KMS-11 (cell line): Measurements from ENCODE around the gene ARL6IP4.

ENCODE experiments used
- H2AFZ ChIP-seq: fragments of 200-600 bp; sonication (generic); 2 replicates; pipeline ENCODE4 v1.6.1; 2016; ENCODE audit warnings: antibody characterized with exemption, mixed run types, low read depth
- H3K27ac ChIP-seq: fragments of 200-600 bp; sonication (generic); 2 replicates; pipeline ENCODE4 v1.6.1; 2016; ENCODE audit warnings: mild to moderate bottlenecking, mixed run types
- H3K27me3 ChIP-seq: fragments of 200-600 bp; sonication (generic); 2 replicates; pipeline ENCODE4 v1.6.1; 2017; ENCODE audit warnings: mild to moderate bottlenecking, low read depth, mixed run types, moderate library complexity; ENCODE audit not compliant: insufficient read depth
- H3K36me3 ChIP-seq: fragments of 200-600 bp; sonication (generic); 2 replicates; pipeline ENCODE4 v1.6.1; 2017; ENCODE audit warnings: mild to moderate bottlenecking, mixed run types; ENCODE audit not compliant: insufficient read depth
- H3K4me1 ChIP-seq: fragments of 200-600 bp; sonication (generic); 2 replicates; pipeline ENCODE4 v1.6.1; 2016; ENCODE audit warnings: mild to moderate bottlenecking, low read depth, mixed run types; ENCODE audit not compliant: poor library complexity, severe bottlenecking
- H3K4me2 ChIP-seq: fragments of 200-600 bp; sonication (generic); 2 replicates; pipeline ENCODE4 v1.7.0; 2016; ENCODE audit warnings: mild to moderate bottlenecking, mixed run types
- H3K4me3 ChIP-seq: fragments of 200-600 bp; sonication (generic); IDR thresholded peaks from 2 replicates; pipeline ENCODE4 v1.6.1; 2017; ENCODE audit warnings: low read depth, low read length, mixed read lengths; ENCODE audit not compliant: insufficient read depth
- H3K79me2 ChIP-seq: fragments of 200-600 bp; sonication (generic); 2 replicates; pipeline ENCODE4 v1.6.1; 2016; ENCODE audit warnings: low read depth, mixed run types; ENCODE audit not compliant: insufficient read depth
- H3K9ac ChIP-seq: fragments of 200-600 bp; sonication (generic); 2 replicates; pipeline ENCODE4 v1.6.1; 2016; ENCODE audit warnings: mild to moderate bottlenecking, mixed run types
- H4K20me1 ChIP-seq: fragments of 200-600 bp; sonication (generic); 2 replicates; pipeline ENCODE4 v1.6.1; 2016; ENCODE audit warnings: mild to moderate bottlenecking, mixed run types; ENCODE audit not compliant: insufficient read depth
- TF ChIP-seq, protein P1 (sequence below): fragments of 200-600 bp; sonication (generic); conservative IDR thresholded peaks from 2 replicates; pipeline ENCODE4 v1.6.1; 2017; ENCODE audit warnings: low read depth, mild to moderate bottlenecking, antibody characterized with exemption, low read length, moderate library complexity, mixed read lengths

ARL6IP4 gene

DNA sequence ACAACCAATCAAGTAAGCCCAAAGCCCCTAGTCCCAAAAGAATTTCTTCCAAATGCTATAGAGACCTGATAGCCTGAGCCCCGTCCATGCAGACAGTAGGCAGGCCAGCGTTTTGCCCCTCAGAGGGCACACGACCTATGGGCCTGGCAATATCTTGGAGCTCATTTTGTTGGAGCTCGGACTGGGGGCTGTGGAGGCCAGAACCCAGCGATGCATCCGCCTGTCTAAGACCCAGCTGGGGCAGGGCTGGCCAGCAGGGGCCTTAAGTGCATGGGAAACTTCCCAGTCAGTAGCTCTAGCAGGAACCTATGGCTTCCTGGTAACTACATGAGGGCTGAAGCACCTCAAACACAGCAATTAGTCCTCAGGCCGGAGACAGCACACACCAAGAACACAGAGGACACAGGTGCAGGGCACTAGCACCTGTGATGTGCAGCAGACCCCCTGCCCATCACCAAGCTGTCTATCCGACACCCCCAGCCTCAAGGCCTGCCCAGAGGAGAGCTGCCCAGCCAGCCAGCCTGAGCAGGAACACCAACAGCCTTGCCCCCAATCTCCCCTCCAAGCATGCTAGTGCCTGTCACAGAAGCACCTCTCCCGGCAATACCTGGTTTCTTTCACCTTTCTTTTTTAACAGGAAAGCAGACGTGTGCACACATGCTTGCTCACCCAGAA is 50.8 kb downstream of the ARL6IP4 start:
- Histone ChIP-seq H3K4me3 (no peak overlapping the region), H4K20me1 (no peaks in the 10 kb centered on the region), H3K27me3 (no peaks in the 10 kb centered on the region), H3K36me3 (no peaks in the 10 kb centered on the region), H3K4me2 (no peak overlapping the region), H3K9ac (no peak overlapping the region), H3K27ac (no peak overlapping the region), H2AFZ (no peak overlapping the region), H3K79me2 (no peaks in the 10 kb centered on the region), H3K4me1 (no peaks in the 10 kb centered on the region)
- TF ChIP-seq, protein P1, sequence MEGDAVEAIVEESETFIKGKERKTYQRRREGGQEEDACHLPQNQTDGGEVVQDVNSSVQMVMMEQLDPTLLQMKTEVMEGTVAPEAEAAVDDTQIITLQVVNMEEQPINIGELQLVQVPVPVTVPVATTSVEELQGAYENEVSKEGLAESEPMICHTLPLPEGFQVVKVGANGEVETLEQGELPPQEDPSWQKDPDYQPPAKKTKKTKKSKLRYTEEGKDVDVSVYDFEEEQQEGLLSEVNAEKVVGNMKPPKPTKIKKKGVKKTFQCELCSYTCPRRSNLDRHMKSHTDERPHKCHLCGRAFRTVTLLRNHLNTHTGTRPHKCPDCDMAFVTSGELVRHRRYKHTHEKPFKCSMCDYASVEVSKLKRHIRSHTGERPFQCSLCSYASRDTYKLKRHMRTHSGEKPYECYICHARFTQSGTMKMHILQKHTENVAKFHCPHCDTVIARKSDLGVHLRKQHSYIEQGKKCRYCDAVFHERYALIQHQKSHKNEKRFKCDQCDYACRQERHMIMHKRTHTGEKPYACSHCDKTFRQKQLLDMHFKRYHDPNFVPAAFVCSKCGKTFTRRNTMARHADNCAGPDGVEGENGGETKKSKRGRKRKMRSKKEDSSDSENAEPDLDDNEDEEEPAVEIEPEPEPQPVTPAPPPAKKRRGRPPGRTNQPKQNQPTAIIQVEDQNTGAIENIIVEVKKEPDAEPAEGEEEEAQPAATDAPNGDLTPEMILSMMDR: no peak
